NCI-H345 (cell line): ENCODE results near the gene KCNA1.

Experiments used
- DNase-seq: peaks from one replicate; lab custom pipeline; 2025; lab: John Stamatoyannopoulos, UW

KCNA1 gene

DNA sequence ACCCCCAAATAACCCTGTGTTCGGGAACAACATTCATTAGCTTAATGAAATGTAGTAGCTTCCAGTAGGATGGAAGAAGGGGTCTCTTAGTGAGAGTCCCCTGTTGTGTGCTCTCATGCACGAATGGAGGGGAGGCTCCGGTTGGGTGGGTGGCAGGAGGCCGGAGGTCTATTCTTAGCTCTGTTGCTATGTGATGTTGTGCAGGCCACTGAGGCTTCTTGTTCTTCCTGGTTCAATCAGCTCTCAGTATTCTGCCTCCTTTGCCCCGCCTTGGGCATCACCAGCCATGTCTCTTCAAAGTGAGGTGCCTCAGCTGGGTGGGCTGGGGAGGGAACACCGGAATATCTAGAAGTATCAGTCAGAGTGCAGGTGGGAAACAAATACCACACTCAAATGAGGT is 50.8 kb downstream of the KCNA1 start:
- peak; percentile 26 for DNase-seq

DNA sequence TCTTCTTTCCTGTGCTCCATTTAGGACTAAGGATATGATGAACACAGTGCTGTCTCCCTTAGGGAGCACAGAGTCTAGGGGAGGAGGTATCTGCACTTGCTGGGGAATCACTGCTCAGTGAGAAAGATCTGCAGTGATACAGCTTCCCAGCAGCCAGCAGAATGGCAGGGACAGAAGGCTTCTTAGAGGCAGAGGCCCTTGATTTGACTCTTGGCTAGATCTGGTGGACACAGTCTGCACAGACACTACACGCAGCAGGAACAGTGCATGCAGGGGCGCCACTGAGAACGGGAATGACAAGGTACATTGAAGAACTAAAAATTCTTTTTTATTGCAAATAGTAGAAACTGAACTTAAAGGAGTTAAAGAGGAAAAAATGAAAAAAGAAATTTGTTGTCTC is 51.6 kb downstream of the KCNA1 start:
- no peak for DNase-seq

DNA sequence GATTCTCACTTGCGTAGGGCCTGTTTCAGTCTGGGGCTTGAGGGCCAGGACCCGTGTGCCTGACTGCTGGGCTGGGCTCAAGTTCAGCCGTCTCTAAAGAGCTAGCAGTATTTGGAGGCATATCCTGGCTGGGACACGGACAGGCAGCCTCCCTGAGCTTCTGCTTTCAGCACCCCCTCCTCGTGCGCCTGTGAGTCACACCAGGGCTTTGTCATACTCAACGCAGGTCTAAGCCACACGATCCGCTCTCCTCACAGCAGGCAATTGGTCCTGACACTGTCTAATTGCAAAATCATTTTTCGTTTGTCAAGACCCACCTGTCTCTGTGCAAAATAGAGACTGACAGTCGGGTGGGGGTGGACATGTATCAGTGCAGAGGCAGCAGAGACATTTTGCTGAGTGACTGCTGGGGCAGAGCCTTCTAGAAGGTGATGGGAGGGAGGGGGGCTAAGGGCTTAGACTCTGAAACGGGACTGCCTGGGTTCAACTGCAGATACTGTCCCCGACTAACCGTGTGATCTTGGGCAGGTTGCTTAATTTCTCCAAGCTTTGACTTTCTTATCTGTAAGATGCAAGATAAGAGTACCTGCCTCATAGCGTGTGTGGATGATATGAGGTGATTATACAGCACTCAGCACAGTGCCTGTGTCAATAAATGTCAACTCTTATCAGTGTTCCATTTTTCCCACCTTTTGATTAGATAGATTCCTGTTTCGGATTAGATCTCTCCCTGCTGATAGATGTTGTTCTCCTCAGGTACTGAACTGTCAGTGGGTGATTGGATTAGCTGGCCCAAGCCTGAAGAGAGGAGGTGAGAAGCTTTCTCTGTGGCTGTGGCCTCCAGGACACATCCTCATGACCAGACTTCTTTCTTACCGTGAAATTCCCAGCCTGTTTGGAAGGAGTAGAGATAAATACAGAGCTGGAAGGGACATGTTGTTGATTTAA is 53.1 kb downstream of the KCNA1 start:
- peak; percentile 77 for DNase-seq
